Measurements from ENCODE around the gene MRPL23.

DNA sequence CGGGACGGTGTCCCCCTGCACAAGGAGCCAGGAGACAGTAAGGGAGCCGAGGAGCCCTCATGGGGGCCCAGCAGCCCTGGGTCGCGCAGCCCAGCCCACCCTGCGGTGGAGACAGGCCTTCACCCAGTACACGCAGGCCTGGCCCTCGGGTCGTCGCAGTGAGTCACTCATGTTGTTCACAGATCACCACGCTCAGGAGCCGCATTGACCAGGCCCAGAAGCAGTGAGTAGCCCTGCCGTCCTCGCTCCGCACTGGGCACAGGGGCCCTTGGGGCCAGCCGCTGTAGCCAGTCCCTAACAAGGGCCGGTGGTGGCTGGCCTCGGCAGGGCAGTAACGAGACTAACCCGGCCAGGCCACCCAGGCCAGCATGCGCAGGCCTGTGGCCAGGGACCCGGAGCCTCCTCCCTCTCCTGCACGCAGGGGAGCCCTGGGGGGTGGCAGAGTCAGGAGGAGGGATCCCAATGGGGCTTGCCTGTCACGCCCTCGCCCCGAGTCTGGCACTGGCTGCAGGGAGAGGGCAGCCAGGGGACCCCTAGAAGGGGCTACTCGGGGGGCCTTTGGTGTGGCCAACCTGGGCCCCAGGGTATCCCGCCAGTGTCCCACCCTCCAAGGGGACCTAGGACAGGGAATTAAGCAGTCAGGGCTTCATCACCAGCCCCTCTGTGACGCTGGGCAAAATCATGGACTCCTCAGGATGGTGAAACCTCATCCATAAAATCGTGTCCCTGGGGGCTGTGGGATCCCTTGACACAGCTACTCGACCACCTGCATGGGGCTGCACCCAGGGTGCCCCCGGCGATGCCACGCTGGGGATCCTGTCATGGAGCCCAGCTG, 10.1 kb upstream of the MRPL23 start:
- TF ChIP-seq, protein P1, sequence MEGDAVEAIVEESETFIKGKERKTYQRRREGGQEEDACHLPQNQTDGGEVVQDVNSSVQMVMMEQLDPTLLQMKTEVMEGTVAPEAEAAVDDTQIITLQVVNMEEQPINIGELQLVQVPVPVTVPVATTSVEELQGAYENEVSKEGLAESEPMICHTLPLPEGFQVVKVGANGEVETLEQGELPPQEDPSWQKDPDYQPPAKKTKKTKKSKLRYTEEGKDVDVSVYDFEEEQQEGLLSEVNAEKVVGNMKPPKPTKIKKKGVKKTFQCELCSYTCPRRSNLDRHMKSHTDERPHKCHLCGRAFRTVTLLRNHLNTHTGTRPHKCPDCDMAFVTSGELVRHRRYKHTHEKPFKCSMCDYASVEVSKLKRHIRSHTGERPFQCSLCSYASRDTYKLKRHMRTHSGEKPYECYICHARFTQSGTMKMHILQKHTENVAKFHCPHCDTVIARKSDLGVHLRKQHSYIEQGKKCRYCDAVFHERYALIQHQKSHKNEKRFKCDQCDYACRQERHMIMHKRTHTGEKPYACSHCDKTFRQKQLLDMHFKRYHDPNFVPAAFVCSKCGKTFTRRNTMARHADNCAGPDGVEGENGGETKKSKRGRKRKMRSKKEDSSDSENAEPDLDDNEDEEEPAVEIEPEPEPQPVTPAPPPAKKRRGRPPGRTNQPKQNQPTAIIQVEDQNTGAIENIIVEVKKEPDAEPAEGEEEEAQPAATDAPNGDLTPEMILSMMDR (IDR thresholded peaks at IDR 0.05) = no peak
- no peak for TF ChIP-seq POLR2A (IDR thresholded peaks at IDR 0.05)

All from adrenal gland (tissue), 5 donors.